Measurements from ENCODE around the gene NAALADL2.
"Not testable (repeated sequence)": the region's sequence is repeated elsewhere in the genome, so short reads cannot be mapped to it uniquely, and the experiment has no call there.

NAALADL2 gene

GRCh38 chr3:175149675-175150074 is 290.5 kb downstream of the NAALADL2 start:
- DNase-seq: no peak

GRCh38 chr3:175150812-175151401 is 291.8 kb downstream of the NAALADL2 start:
- no peak for DNase-seq

- DNase-seq: no peak
These were observed 294.5 kb downstream of the NAALADL2 start for GRCh38 chr3:175153595-175153994.

- no peak for DNase-seq
These were observed 296.0 kb downstream of the NAALADL2 start for GRCh38 chr3:175155172-175155571.

GRCh38 chr3:175159202-175159601 is 300.1 kb downstream of the NAALADL2 start:
- DNase-seq: no peak

DNA sequence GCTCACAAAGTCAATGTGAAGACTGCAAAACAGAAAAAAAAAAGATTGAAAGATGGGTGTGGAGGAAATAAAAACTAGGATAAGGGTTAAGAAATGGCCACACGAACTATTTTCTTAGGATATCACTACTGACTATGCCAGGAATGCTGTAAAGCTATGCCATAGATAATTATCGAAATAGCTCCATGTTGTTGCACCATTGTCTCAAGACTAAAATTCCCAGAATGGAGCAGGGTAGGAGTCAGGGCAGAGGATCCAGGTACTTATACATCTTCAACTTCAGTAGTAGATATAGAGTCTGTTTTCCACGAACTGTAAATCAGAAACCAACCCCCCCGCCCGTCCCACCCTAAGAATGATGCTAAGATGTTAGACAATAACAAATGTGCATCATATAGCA is 302.2 kb downstream of the NAALADL2 start:
- DNase-seq: no peak

DNA sequence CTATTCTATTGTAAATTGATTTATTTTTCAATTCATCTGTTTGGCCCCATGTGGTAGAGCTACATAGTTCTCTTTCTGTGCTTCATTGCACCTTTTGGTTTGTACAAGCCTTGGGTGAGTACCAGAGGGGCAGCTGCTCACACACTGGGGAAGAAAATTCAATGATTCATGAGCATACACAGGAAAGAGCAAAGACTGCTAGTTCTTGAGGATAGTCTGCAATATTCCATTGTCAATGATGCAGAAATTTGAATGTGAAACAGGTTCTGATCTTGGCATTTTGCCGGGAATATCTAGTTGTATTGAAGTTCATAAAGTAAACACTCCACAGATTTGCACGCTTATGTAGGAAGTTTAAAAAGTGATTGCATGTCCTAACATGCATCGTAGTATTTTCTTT is 304.6 kb downstream of the NAALADL2 start:
- DNase-seq: no peak

DNA sequence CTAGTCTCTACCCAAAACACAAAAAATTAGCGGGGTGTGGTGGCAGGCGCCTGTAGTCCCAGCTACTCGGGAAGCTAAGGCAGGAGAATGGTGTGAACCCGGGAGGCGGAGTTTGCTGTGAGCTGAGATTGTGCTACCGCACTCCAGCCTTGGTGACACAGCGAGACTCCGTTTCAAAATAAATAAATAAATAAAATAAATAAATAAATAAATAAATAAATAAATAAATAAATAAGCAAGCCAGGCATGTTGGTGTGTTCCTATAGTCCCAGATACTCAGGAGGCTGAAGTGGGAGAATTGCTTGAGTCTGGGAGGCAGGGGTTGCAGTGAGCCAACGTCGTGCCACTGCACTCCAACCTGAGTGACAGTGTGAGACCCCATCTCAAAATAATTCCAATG is 314.0 kb downstream of the NAALADL2 start:
- not testable (repeated sequence) for DNase-seq

DNA sequence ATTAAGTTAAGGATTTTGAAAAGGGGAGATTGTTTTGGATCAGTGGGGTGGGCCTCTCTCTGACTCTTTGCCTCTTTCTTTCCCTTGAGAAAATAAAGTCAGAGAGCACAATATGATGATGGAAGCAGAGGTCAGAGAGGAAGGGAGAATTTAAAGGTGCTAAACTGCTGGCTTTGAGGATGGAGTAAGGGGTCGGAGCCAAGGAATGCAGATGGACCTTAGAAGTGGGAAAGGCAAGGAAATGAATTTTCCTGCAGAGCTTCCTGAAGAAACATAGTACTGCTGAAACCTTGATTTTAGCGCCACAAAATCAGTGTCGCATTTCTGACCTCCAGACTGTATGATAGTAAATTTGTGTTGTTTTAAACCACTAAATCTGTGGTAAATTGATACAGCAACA is 317.4 kb downstream of the NAALADL2 start:
- no peak for DNase-seq

- no peak for DNase-seq
These were observed 319.9 kb downstream of the NAALADL2 start for GRCh38 chr3:175179055-175179454.

GRCh38 chr3:175184392-175184791 is 325.3 kb downstream of the NAALADL2 start:
- no peak for DNase-seq

DNA sequence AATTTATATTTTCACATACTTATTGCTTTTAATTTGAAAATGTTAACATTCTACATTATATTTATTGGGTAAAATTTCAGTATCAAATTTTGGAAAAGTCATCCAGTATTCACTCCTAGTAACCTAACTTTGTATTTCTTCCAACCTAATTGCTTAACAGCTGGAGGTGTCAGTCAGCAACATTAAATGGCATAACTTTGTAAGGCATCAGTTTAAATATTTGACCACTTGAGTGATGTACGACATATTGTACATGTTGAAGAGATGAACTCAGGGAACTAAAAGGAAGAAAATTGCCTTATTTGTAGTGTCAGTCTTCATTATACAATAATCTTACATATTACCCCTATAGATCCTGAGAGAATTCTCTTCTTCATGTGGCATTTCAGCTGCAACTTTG is 326.8 kb downstream of the NAALADL2 start:
- DNase-seq: no peak

GRCh38 chr3:175186511-175186910 is 327.4 kb downstream of the NAALADL2 start:
- DNase-seq: no peak

DNA sequence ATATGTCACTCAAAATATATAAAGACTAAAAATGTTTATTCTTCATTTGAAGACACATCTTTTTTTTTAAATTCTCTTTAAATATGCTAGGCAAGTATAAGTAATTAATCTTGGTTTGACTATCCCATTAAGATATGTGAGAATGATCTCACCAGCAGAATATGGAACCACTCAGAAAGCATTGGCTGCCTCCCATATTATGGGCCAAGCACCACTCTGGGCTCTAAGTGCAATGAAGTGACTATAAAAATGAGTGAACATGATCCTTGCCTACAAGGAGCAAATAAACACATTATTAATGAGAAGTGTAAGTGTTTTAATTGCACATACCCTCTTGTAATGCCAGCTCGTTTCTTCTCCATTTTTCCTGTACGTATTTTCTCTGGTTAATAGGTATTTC is 328.5 kb downstream of the NAALADL2 start:
- no peak for DNase-seq

DNA sequence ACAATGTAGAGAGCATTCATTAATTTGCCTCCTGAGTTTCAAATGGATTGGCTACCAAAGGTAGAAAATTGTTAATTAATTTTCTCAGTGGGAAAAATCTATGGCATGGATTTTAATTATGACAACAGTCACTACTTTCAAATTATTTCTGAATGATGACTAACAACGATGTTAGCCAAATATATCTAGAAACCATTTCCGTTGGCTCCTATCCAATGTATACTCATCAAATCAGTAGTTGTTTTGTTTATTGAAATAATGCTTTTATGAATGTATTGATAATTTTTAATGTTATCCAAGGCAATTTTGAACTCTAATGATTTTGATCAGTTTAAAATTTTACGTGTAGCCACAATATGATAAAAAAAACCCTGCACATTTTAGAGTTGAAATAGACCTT is 333.4 kb downstream of the NAALADL2 start:
- DNase-seq: no peak

DNA sequence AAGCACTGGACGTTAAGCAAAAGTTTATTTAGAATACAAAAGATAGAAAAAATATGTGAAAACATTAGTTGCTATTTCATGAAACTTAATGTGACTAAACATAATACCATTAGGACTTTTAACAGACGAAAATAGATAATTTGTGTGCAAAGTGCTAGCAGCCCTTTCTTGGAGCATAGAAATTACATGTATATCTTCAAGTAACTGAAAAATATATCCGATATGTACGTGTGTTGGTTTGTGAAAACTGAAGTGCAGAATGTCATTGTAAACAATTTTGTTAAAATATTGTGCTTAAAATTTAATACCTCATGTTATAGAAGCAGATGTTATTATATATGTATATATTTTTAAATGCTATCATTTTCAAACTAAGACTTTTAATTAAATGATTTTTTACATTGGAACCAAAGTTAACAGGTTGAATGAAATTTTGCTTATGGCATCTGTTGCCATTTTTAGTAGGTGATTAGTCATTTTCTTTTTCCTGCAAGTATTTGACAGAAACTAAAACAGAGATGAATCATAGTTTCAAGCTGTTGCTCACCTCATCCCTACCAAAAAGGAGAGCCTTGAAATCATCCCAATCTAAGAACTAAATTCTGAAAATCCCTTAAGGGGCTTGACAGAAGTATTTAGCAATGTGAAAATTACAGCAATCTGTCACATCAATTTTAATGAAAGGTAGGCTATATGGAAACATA is 334.8 kb downstream of the NAALADL2 start:
- DNase-seq: no peak

DNA sequence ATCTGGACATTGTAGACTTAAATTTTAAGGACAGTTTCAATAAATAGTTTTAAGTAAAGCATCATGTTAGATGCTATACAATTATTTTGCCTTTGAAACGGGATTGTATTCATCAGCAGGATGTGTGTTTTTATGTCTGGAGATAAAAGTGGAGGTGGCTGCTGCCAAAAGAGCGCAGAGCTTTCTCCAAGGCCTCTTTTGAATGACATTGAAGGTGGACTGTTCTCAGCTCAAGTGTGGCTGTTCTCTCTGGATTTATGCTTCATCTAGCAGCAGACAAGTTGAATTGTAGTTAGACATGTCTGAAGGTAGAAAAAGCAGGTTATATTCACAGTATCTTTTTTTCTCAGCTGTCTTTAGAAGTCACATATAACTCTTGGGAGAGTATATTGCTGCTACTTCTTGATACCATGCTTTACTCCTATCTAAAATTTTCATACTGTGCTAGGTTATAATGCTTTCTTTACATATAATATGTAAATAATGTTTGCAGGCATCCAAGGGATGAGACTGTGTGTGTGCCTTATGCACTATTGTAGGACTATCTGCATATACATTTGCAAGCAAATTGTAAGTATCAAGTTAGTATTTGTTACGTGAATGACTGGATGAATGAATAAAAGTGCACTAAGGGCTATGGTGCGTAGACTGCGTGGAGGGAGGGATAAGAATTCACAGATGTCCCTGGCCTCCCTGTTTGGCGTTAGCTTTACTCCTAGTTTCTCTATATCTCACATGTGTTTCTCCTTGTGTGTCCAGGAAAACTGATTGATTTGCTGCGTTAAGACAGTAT is 340.1 kb downstream of the NAALADL2 start:
- DNase-seq: no peak

GRCh38 chr3:175199961-175200360 is 340.8 kb downstream of the NAALADL2 start:
- DNase-seq: no peak

DNA sequence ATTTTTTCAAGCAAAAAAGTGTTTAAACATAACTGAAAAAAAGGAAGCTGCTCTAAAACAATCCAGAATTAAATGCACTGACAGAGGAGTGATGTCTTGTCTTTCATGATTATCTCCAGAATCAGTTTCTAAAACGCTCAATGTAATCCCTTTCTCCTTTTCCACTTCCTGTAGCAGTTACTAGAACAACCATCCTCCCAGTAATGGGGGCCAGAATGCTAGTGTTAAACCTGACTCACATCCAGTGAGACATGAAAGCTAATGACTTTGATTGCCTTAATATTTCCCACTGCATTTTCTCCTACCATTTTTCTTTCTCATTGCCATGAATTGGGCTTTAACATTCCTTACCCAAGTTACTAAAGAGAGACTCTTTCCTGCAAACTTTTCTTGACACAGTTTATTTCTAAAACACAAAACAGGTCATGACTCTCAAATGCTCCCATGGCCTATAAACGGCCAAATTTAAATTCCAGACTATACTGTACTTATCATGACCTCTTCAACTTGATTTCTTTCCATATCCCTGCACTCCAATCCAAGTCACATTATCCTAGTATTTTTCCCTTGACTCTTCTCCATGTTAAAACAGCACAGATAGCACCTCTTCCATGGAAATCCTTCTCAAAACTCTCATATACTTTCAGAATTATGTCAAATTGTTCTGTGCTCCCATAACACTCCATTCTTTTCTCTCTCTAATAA is 341.4 kb downstream of the NAALADL2 start:
- DNase-seq: no peak

GRCh38 chr3:175207361-175207760 is 348.2 kb downstream of the NAALADL2 start:
- no peak for DNase-seq

- DNase-seq: no peak
These were observed 349.2 kb downstream of the NAALADL2 start for GRCh38 chr3:175208326-175208725.

DNA sequence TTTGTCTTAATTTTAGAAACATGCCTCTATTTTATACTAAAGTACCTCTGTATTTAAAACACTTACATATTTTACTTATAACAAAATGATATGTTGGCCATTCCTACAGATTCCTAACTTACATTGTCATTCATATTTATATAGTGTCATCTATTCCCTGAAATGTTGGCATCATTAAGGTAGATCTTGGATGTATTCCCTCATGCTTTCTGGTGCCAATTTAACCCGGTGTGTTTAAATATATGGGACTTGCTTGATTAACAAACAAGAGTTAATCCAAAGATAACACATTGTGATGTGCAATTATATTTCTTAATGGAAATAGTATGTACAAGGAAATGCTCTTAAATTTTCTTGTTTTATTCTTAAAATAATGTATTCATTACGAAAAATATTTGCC is 352.3 kb downstream of the NAALADL2 start:
- no peak for DNase-seq

- no peak for DNase-seq
These were observed 353.8 kb downstream of the NAALADL2 start for GRCh38 chr3:175212896-175213295.
